OCI-LY1 (cell line): ENCODE measurements around the gene MAGI2.

Experiments
- H2AFZ ChIP-seq: fragments of 200-600 bp; sonication (generic), shearing (Covaris generic); 2 replicates; pipeline ENCODE4 v1.6.0; 2014; ENCODE audit warnings: antibody characterized with exemption, mild to moderate bottlenecking, low read length
- H3F3A ChIP-seq: fragments of 200-600 bp; sonication (generic), shearing (Covaris generic); 2 replicates; pipeline ENCODE4 v1.6.0; 2014; ENCODE audit warnings: mild to moderate bottlenecking, antibody characterized with exemption, low read length, moderate library complexity; ENCODE audit not compliant: insufficient read depth
- H3K27ac ChIP-seq: fragments of 200-600 bp; sonication (generic); 2 replicates; pipeline ENCODE4 v1.5.1; 2014; ENCODE audit warnings: low read length, mixed run types, mild to moderate bottlenecking, low read depth; ENCODE audit not compliant: poor library complexity, severe bottlenecking
- H3K27me3 ChIP-seq: fragments of 200-600 bp; sonication (generic); 2 replicates; pipeline ENCODE4 v1.6.0; 2014; ENCODE audit warnings: antibody characterized with exemption, mild to moderate bottlenecking, low read length, moderate library complexity; ENCODE audit not compliant: insufficient read depth
- H3K36me3 ChIP-seq: fragments of 200-600 bp; sonication (generic); 2 replicates; pipeline ENCODE4 v1.6.1; 2014; ENCODE audit warnings: mild to moderate bottlenecking, antibody characterized with exemption, low read length, moderate library complexity, mixed read lengths; ENCODE audit not compliant: insufficient read depth
- H3K4me1 ChIP-seq: fragments of 200-600 bp; sonication (generic); 2 replicates; pipeline ENCODE4 v1.5.1; 2014; ENCODE audit warnings: mild to moderate bottlenecking, low read length, moderate library complexity; ENCODE audit not compliant: insufficient read depth, severe bottlenecking
- H3K4me2 ChIP-seq: fragments of 200-600 bp; sonication (generic), shearing (Covaris generic); 2 replicates; pipeline ENCODE4 v1.6.1; 2014; ENCODE audit warnings: low read length
- H3K4me3 ChIP-seq: fragments of 200-600 bp; sonication (generic); 2 replicates; pipeline ENCODE4 v1.5.1; 2014; ENCODE audit warnings: low read length, low read depth, mild to moderate bottlenecking, mixed read lengths; ENCODE audit not compliant: poor library complexity, severe bottlenecking
- H3K79me2 ChIP-seq: fragments of 200-600 bp; shearing (Covaris generic); 2 replicates; pipeline ENCODE4 v1.6.1; 2016; ENCODE audit warnings: mixed run types, low read length, mixed read lengths; ENCODE audit not compliant: insufficient read depth
- H3K9ac ChIP-seq: fragments of 200-600 bp; sonication (generic), shearing (Covaris generic); 2 replicates; pipeline ENCODE4 v1.6.1; 2014; ENCODE audit warnings: mild to moderate bottlenecking, low read length, mixed read lengths
- H3K9me2 ChIP-seq: fragments of 200-600 bp; sonication (generic), shearing (Covaris generic); 2 replicates; pipeline ENCODE4 v1.6.1; 2014; ENCODE audit warnings: low read depth, mild to moderate bottlenecking, low read length, mixed read lengths
- H3K9me3 ChIP-seq: fragments of 200-600 bp; shearing (Covaris generic); 2 replicates; pipeline ENCODE4 v1.6.1; 2014; ENCODE audit warnings: low read length, mixed read lengths
- H4K20me1 ChIP-seq: fragments of 200-600 bp; sonication (generic), shearing (Covaris generic); 2 replicates; pipeline ENCODE4 v1.6.0; 2016; ENCODE audit warnings: mild to moderate bottlenecking, low read length; ENCODE audit not compliant: insufficient read depth
- EZH2 ChIP-seq: fragments of 200-600 bp; sonication (generic), shearing (Covaris generic); IDR thresholded peaks from 2 replicates; pipeline ENCODE4 v1.8.0; 2017; ENCODE audit warnings: borderline replicate concordance, mixed run types, mild to moderate bottlenecking, antibody characterized with exemption, low read length, moderate library complexity, mixed read lengths
- TF ChIP-seq, protein P1 (sequence below): fragments of 200-600 bp; sonication (generic), shearing (Covaris generic); IDR thresholded peaks from 2 replicates; pipeline ENCODE4 v1.5.1; 2017; ENCODE audit warnings: mild to moderate bottlenecking, antibody characterized with exemption, low read length, moderate library complexity, mixed read lengths

Gene MAGI2

DNA sequence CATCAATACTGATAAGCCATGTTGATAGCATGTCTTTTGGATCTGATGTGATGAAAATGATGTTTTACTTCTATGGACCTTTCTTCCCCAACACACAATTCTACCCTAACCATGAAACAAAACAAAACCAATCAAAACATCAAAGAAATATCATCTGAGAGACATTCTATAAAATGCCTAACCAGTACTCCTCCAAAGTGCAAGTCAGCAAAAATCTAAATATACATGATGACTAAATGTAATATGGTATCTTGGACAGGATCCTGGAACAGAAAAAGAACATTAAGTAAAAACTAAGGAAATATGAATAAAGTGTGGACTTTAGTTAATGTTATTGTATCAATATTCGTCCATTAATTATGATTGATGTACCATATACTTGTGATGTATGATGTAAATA, 625.1 kb downstream of the MAGI2 start:
- Histone ChIP-seq H3K27me3 (no peaks in the 10 kb centered on the region), H3K4me3 (no peak overlapping the region), H3K36me3 (no peaks in the 10 kb centered on the region), H3K27ac (no peak overlapping the region), H3K79me2 (no peaks in the 10 kb centered on the region), H3K4me1 (no peaks in the 10 kb centered on the region), H3F3A (no peaks in the 10 kb centered on the region), H3K9me2 (no peaks in the 10 kb centered on the region), H3K9me3 (no peaks in the 10 kb centered on the region), H3K4me2 (no peak overlapping the region), H4K20me1 (no peaks in the 10 kb centered on the region), H3K9ac (no peak overlapping the region), H2AFZ (no peak overlapping the region)
- TF ChIP-seq EZH2, result no peak
- TF ChIP-seq, protein P1, sequence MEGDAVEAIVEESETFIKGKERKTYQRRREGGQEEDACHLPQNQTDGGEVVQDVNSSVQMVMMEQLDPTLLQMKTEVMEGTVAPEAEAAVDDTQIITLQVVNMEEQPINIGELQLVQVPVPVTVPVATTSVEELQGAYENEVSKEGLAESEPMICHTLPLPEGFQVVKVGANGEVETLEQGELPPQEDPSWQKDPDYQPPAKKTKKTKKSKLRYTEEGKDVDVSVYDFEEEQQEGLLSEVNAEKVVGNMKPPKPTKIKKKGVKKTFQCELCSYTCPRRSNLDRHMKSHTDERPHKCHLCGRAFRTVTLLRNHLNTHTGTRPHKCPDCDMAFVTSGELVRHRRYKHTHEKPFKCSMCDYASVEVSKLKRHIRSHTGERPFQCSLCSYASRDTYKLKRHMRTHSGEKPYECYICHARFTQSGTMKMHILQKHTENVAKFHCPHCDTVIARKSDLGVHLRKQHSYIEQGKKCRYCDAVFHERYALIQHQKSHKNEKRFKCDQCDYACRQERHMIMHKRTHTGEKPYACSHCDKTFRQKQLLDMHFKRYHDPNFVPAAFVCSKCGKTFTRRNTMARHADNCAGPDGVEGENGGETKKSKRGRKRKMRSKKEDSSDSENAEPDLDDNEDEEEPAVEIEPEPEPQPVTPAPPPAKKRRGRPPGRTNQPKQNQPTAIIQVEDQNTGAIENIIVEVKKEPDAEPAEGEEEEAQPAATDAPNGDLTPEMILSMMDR, result no peak

DNA sequence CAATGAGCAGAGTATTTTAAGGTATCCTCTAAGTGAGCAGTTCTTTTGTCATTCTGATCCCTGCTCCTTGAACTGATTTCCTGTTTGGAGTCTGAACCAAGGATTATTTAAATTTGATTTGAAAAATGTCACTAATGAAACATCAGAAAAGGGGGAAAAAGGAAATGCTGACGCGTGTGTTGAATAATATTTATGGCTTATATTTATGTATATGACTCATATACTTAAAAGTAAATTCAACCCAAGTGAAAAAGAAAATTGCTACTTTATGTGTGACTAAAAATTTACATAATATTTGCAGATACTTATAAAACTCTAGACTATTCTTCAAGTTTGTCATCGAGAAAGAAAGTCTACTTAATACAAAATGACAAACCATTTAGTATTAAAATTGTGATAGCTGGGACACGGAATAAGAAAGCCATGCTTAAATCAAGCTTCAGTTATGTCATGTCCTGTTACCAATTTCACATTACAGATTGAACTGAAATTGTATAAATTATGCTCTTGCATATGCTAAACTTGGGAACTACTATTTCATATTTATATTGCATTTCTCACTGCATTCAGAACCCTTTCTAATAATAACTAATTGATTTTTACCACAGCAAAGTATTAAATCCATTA, 649.9 kb downstream of the MAGI2 start:
- H3F3A ChIP-seq, result no peaks in the 10 kb centered on the region
- TF ChIP-seq, protein P1, result no peak
- TF ChIP-seq EZH2, result no peak
- H3K9ac ChIP-seq, result no peak overlapping the region
- H3K27ac ChIP-seq, result no peak overlapping the region
- no peaks in the 10 kb centered on the region for H3K9me2 ChIP-seq
- no peaks in the 10 kb centered on the region for H3K79me2 ChIP-seq
- no peak overlapping the region for H3K4me3 ChIP-seq
- H3K27me3 ChIP-seq, result no peaks in the 10 kb centered on the region
- no peak overlapping the region for H3K4me2 ChIP-seq
- no peaks in the 10 kb centered on the region for H3K4me1 ChIP-seq
- H4K20me1 ChIP-seq, result no peaks in the 10 kb centered on the region
- no peaks in the 10 kb centered on the region for H3K36me3 ChIP-seq
- H3K9me3 ChIP-seq, result no peaks in the 10 kb centered on the region
- H2AFZ ChIP-seq, result no peak overlapping the region

DNA sequence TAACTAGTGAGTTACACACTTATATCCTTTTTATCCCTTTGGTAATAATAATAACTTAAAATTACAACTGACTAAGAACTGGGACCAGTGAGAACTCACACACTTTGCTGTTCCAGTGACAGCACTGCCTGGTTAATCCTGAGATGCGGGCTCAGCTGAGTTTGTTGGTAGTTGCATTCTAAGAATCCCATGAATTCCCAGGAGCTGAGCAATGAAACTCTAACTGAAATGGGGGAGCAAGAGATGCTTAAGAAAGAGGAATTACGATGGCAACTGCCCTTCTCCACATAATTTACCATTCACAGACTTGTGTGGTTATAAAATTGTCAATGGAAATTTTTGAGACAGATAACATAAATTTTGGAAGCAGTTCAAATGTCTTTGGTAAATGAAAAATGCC, 659.4 kb downstream of the MAGI2 start:
- Histone ChIP-seq H3K36me3 (no peaks in the 10 kb centered on the region), H3K27ac (no peak overlapping the region), H3F3A (no peaks in the 10 kb centered on the region), H3K9ac (no peak overlapping the region), H3K9me3 (no peaks in the 10 kb centered on the region), H3K9me2 (no peaks in the 10 kb centered on the region), H2AFZ (no peak overlapping the region), H3K4me1 (no peaks in the 10 kb centered on the region), H4K20me1 (no peaks in the 10 kb centered on the region), H3K79me2 (no peaks in the 10 kb centered on the region), H3K4me2 (no peak overlapping the region), H3K27me3 (no peaks in the 10 kb centered on the region), H3K4me3 (no peak overlapping the region)
- TF ChIP-seq EZH2, result no peak
- TF ChIP-seq, protein P1, result no peak
